Umbilical cord (tissue), 2 donors: ENCODE data around the gene MBOAT2. TPM values are rescaled to one million over a fixed set of nuclear protein-coding genes. Genes with fewer than 3 reads are reported as not detected.

Experiments
- DNase-seq: peaks from one replicate; pipeline ENCODE4 v3.0.0-alpha.2; 2015; ENCODE audit warnings: low spot score
- total RNA-seq: library from RNA; depleted of rRNA; stranded (reverse); fragments of >200 nt; gene quantifications from one replicate; pipeline ENCODE4 v1.2.3, GENCODE V29; 2014; ENCODE audit warnings: low replicate concordance; ENCODE audit not compliant: insufficient read depth

MBOAT2 gene
- total RNA-seq, 1 donor from 2014 or later, result 34.2 TPM

DNA sequence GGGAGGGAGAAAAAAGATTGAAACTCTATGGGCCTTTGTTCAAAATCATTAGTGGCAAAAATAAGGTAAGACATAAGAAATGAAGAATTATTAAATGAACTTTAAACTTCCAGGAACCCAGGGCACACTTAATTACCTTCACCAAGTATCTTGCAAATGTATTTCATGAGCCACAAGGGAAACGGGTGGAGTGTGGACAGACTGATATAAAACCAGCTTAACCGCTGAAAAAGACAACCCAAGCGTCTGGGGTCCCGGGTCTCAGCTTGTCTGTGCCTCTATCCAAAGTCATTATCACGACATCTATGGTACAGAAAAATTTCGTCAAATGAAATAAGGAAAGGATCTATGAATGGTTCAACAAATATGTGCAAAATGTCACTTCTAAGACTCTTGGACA lies 13.9 kb upstream of the MBOAT2 start:
- no peak for DNase-seq

- DNase-seq, result no peak
These were observed 12.5 kb upstream of the MBOAT2 start for GRCh38 chr2:9015998-9016397.

GRCh38 chr2:9013403-9013802 lies 9.9 kb upstream of the MBOAT2 start:
- no peak for DNase-seq

DNA sequence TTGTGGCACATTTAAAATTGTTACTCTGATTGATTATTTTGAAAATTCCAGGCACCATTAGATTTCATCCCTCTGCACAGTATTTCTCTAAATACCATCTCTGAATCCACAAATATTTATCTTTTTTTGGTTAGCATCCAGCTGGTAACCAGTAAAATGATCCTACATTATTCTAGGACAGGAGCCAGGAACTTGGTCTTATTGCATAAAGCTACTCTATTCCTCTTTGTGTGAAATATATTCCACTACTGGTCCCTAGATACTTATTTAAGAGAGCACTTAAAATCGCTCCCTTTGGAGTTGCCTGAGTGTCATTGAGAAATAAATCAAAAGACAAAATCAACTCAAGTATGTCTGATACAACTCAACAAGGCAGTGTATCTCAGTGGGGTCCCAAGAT lies 7.4 kb upstream of the MBOAT2 start:
- peak; percentile 73 for DNase-seq

- no peak for DNase-seq
These were observed 5.6 kb upstream of the MBOAT2 start for GRCh38 chr2:9008951-9009664.

GRCh38 chr2:9006368-9006767 lies 2.9 kb upstream of the MBOAT2 start:
- DNase-seq, result no peak

DNA sequence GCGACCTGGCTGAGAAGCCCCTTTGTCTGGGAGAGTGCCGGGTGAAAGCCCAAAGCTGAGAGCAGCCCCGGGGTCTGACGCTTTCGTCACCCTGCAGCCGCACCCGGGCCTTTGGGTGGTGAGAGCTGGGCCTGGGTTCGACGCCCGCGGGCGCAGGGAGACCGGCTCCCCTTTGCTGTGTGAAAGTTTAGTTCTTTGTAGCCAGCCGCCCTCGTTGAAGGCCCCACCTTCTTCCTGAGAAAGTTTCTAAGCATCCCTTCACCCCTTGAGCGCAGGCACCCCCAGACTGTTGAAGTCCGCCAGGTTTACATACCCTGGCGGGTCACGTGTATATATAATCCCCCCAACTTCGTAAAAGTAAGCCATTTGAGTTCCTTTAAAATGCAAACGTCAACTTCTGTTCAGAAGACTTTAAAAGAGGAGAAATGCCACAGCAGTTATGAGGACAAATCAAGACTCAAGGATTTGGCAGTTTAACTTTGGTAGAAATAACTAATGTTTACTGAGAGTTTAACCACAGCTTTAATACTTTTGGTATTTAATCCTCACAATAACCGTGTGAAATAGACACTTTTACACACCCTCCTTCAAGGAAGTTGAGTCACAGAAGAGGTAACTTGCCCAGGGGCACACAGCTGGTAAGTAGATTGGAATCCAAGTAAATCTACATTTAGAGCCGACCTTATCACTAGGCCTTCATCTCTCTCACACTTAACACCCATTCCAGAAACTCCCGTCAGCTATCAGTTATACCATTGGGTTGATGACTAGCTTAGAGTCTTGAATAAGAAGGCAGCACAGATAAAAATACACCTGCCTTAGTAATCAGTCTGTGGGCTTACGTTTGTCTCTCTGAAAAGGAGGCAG lies 1.1 kb upstream of the MBOAT2 start:
- DNase-seq, result peak; percentile 31

DNA sequence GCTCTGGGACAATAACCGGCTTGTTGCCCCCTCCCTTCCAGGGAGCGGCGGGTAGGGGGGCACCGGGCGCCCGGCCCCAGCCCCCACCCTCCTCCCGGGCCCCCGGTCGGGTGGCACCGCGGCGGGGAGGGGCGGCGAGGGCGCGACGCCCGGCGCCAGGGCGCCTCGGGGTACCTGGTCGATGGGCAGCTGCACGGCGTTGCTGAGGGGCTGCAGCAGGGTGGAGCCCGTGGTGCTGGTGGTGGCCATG lies 193 bp downstream of the MBOAT2 start:
- DNase-seq, result no peak

DNA sequence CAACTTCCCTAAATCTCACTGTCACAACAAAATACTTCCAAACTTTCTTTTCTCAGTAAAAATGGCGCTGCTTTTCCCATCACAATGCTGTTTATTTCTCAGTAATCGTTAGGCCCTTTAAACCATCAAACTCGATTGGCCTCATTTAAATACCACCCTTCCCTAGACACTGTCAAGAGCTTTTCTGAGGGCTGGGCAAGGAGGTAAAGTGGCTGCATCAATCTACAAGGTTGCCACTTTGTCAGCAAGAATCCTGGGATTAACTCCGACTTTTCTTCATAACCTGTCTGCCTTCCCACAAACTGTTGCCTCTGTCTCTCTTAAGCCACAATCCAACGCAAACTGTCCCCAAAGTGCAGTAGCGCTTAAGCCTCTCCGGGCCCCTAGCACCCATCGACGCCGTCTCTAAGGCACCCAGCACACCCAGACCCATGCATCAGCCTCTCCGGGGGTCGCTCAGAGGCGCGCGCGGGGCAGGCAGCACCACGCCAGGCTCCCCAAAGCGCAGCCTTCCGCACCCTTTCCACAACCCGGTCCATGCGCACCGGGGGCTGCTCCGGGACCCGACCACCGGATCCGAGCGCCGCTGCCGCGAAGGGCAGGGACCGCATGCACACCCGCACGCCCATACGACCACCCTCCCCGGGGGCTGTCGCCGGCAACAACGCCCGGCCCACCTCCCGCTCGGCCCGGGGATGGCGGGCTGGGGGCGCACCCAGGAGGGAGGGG lies 683 bp downstream of the MBOAT2 start:
- peak; percentile 22 for DNase-seq

DNA sequence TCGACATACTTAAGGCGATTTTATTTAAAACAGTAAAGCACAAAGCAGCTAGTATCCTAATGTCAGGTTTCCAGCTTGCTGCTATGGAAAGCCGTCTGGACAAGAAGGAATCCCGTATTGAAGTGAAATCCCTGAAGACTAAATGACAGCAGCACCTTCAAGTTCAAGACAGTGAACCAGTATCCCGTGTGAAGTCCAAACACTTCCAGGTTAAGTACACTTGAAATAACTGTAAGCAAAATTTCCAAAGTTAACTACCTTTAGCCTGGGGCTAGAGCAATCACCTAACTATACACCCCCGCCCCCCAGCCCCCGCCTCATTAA lies 1.2 kb downstream of the MBOAT2 start:
- no peak for DNase-seq

GRCh38 chr2:9001778-9002177 lies 1.7 kb downstream of the MBOAT2 start:
- no peak for DNase-seq

DNA sequence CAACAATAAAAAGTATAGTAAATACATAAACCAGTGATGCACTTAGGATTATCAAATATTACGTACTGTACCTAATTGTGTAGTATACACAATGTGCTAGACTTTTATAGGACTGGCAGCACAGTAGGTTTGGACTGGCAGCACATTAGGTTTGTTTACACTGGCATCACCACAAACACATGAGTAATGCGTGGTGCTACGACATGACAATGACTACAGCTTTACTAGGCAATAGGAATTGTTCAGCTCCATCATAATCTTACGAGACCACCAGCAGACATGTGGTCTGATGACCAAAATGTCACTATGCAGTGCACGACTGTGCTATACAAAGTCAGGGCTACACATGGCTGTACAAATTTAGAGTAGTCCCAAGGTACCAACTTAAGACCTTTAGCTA lies 2.3 kb downstream of the MBOAT2 start:
- no peak for DNase-seq

GRCh38 chr2:9000442-9000841 lies 3.0 kb downstream of the MBOAT2 start:
- DNase-seq, result no peak

DNA sequence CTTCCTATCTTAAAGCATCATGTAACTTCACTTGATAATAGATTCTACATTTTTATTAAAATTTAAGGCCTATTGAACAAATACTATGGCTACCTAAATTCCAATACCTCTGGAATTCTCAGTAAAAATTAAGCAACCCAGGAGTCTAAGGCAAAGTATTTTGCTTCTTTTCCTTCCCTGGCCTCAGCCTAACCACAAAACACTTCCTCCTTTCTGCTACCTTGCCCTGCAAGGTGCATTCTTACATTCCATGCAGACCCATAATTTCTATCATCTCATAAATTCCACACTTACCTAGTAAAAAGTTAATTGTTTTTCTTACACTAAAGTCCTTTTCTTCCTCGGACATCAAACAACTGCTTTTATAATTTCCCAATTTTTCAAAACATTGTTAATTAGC lies 3.7 kb downstream of the MBOAT2 start:
- no peak for DNase-seq

- DNase-seq, result no peak
These were observed 4.4 kb downstream of the MBOAT2 start for GRCh38 chr2:8999102-8999446.

DNA sequence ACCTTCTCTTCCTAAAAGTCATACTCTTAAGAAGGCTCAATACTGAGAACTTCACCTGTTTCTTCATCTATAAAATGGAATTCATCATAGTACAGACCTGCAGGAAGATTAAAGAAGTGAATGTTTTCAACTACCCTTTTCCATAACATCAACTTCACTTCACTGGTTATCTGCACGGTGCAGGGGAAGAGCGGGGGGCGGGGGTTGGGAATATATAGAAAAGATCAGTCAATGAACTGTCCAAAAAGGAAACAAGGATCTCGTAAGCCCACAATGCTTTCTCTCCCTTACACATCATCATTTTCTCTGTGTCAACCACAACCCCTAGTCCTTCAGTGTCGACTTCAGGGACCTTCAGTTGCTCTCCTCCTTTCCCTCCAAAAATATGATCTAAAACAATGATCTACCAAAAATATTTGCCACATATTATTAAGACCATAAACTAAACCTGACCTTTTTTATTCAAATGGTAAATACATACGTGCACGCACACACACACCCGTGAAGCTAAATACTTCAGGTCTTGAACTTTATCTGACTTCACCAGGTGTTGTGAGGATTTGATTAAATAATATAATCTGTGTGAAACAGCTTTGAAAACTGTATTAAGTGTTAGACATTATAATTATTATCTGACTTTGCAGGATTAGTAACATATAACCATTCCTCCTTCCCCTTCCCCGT lies 4.9 kb downstream of the MBOAT2 start:
- DNase-seq, result no peak

- DNase-seq, result no peak
These were observed 5.9 kb downstream of the MBOAT2 start for GRCh38 chr2:8997631-8998030.

- no peak for DNase-seq
These were observed 6.4 kb downstream of the MBOAT2 start for GRCh38 chr2:8997108-8997507.

DNA sequence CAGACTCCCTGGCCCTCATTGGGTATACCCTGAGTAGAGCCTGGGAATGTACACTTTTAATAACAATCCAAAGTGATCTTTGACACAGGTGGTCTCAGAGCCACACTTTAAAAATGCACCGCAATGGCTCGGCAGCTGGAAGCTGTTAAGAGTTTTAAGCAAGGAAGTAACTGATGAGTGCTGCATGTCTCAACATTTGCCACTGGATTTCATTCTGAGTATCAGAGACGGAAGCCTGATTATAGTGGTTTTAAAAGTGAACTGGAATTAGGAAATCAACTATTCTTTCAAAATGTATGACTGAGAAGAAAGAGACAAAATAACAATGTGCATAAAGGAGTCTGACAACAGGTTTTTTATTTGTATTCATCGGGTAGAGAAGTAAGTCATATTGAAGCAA lies 7.5 kb downstream of the MBOAT2 start:
- no peak for DNase-seq

DNA sequence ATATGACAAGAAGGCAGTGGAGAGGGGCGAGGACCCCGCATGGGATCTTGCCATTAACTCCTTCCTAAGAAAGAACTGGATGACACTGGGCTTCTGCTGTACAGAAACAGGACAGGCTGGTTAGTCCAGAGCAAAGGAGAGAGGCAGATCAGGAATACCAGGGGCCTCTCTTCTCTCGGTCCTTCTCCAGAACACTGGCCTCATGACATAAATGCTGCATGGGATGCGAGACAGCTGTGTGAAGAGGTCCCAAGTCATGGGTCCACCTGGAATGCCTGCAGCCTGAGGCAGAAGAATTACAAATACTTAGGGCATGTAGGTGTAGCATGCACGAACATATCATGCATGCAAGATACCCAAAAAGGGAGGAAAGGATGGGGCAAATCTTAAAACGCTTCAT lies 9.1 kb downstream of the MBOAT2 start:
- DNase-seq, result no peak

- no peak for DNase-seq
These were observed 9.6 kb downstream of the MBOAT2 start for GRCh38 chr2:8993902-8994278.

GRCh38 chr2:8993196-8993901 lies 10.1 kb downstream of the MBOAT2 start:
- DNase-seq, result no peak
